ENCODE results near the gene TIGD7.

DNA sequence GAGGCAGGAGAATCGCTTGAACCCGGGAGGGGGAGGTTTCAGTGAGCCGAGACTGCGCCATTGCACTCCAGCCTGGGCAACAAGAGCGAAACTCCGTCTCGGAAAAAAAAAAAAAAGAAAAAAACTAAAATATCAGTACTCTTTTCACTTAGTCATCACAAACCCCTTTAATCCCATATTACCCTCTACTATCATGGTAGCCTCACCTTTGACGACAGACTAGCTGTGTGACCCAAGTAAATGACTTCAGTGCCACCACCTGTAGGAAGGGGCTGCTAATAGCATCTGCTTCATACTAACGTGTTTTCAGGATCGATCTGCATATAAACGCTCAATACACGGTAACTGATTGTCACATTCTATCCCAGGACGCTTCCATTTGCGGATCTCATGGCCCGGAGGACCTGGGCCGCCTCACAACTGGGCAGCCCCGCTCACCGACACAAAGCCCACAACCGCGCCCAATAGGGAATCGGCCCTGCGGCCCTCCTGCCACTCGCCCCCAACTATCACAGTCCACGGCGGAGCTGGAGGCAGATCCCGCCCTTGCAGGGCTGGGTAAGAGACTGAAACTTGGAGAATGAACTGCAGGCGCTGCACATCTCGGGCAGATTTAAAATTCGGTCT is 23.0 kb downstream of the TIGD7 start:
- no peak for TF ChIP-seq TEAD4 (IDR thresholded peaks at IDR 0.05)
- no peak for TF ChIP-seq USF1 (IDR thresholded peaks at IDR 0.05)
- TF ChIP-seq TAF1 (IDR thresholded peaks at IDR 0.05; ENCODE audit: low read depth) = no peak
- TF ChIP-seq EP300 (IDR thresholded peaks at IDR 0.05; ENCODE audit: borderline replicate concordance) = no peak

All from Ishikawa (cell line).